Measurements from ENCODE around the gene ZNF398. TPM values are rescaled to one million over a fixed set of nuclear protein-coding genes. Genes with fewer than 3 reads are reported as not detected.

ZNF398 gene
- total RNA-seq, 2 experiments from 2014 or later: 12.1 to 13.7 TPM

- peaks cover 84% of the 10 kb centered on the region for H3K4me1 Mint-ChIP-seq
- ChIA-PET CTCF (interaction anchor here (1.6 kb wide), 1 partner anchor 10 kb away, joined by 8 read pairs; the partner anchor contains the start of gene ZNF282), POLR2A (interaction anchor here (0.8 to 2.0 kb wide), 2 partner anchors 10 to 59 kb away, joined by 3 to 9 read pairs; partner anchors contain the start of gene ZNF282)
- no peaks in the 10 kb centered on the region for H3K27me3 Mint-ChIP-seq
- peak overlapping the region; percentile 68 for H3K27ac Mint-ChIP-seq
- DNase-seq: no peak
- no peak overlapping the region for H3K4me3 Mint-ChIP-seq
- peaks cover 4% of the 10 kb centered on the region for H3K9me3 Mint-ChIP-seq
- H3K36me3 Mint-ChIP-seq (ENCODE audit: low read depth): peaks cover 86% of the 10 kb centered on the region
Observed at GRCh38 chr7:149205690-149206381, 58.6 kb downstream of the ZNF398 start.

GRCh38 chr7:149207324-149208035 lies 60.2 kb downstream of the ZNF398 start:
- Mint-ChIP-seq H3K4me3 (no peak overlapping the region), H3K27ac (peak overlapping the region; percentile 83), H3K27me3 (no peaks in the 10 kb centered on the region), H3K9me3 (peaks cover 4% of the 10 kb centered on the region), H3K36me3 (ENCODE audit: low read depth) (peaks cover 87% of the 10 kb centered on the region), H3K4me1 (peaks cover 80% of the 10 kb centered on the region)
- POLR2A ChIA-PET: interaction anchor here (1.1 to 1.8 kb wide), 2 partner anchors 12 to 81 kb away, joined by 3 to 6 read pairs; partner anchors contain the start of gene ZNF282
- DNase-seq: no peak
- CTCF ChIA-PET: interaction anchor here (1.1 to 1.4 kb wide), 2 partner anchors 12 to 14 kb away, joined by 3 to 6 read pairs; partner anchors contain the start of gene ZNF282

GRCh38 chr7:149209518-149210269 lies 62.4 kb downstream of the ZNF398 start:
- H3K27ac Mint-ChIP-seq: peak overlapping the region; percentile 83
- peaks cover 60% of the 10 kb centered on the region for H3K4me1 Mint-ChIP-seq
- peak overlapping the region; percentile 28 for H3K4me3 Mint-ChIP-seq
- H3K27me3 Mint-ChIP-seq: no peaks in the 10 kb centered on the region
- peaks cover 4% of the 10 kb centered on the region for H3K9me3 Mint-ChIP-seq
- H3K36me3 Mint-ChIP-seq (ENCODE audit: low read depth): peaks cover 80% of the 10 kb centered on the region
- ChIA-PET POLR2A (interaction anchor here (0.6 to 3.6 kb wide), 6 partner anchors 14 to 222 kb away, joined by 3 to 33 read pairs (median 4); partner anchors contain the start of genes ZNF282, ZNF398 and ZNF783), CTCF (interaction anchor here (0.7 to 3.1 kb wide), 8 partner anchors 10 to 75 kb away, joined by 3 to 16 read pairs (median 4); partner anchors contain the start of genes ZNF282 and ZNF783)
- peak; percentile 90 for DNase-seq

GRCh38 chr7:149210551-149210950 lies 63.3 kb downstream of the ZNF398 start:
- Mint-ChIP-seq H3K27me3 (no peaks in the 10 kb centered on the region), H3K4me3 (no peak overlapping the region), H3K27ac (peak overlapping the region; percentile 83), H3K9me3 (peaks cover 2% of the 10 kb centered on the region), H3K4me1 (peaks cover 58% of the 10 kb centered on the region), H3K36me3 (ENCODE audit: low read depth) (peaks cover 80% of the 10 kb centered on the region)
- no peak for DNase-seq
- POLR2A ChIA-PET: interaction anchor here (0.7 to 3.6 kb wide), 6 partner anchors 11 to 222 kb away, joined by 3 to 33 read pairs (median 4); partner anchors contain the start of genes ZNF282, ZNF398 and ZNF783
- CTCF ChIA-PET: interaction anchor here (0.7 to 3.1 kb wide), 7 partner anchors 11 to 74 kb away, joined by 3 to 16 read pairs (median 5); partner anchors contain the start of genes ZNF282 and ZNF783

- Mint-ChIP-seq H3K9me3 (no peaks in the 10 kb centered on the region), H3K4me3 (no peak overlapping the region), H3K27ac (no peak overlapping the region), H3K27me3 (no peaks in the 10 kb centered on the region), H3K4me1 (peaks cover 26% of the 10 kb centered on the region), H3K36me3 (ENCODE audit: low read depth) (peaks cover 82% of the 10 kb centered on the region)
- no peak for DNase-seq
- CTCF ChIA-PET: interaction anchor here (0.7 to 1.5 kb wide), 2 partner anchors 19 to 268 kb away, joined by 3 read pairs; partner anchors contain the start of gene ZNF282
- POLR2A ChIA-PET: interaction anchor here (0.9 to 2.0 kb wide), 3 partner anchors 15 to 25 kb away, joined by 3 to 12 read pairs (median 4); partner anchors contain the start of gene ZNF282
Observed at GRCh38 chr7:149214020-149214720, 66.9 kb downstream of the ZNF398 start.

- no peak overlapping the region for H3K4me3 Mint-ChIP-seq
- ChIA-PET POLR2A (no interaction called here), CTCF (interaction anchor here (0.6 kb wide), 1 partner anchor 106 kb away, joined by 3 read pairs; no protein-coding TSS in a partner anchor)
- no peak overlapping the region for H3K27ac Mint-ChIP-seq
- H3K36me3 Mint-ChIP-seq (ENCODE audit: low read depth): peaks cover 77% of the 10 kb centered on the region
- H3K4me1 Mint-ChIP-seq: peaks cover 9% of the 10 kb centered on the region
- no peaks in the 10 kb centered on the region for H3K27me3 Mint-ChIP-seq
- no peaks in the 10 kb centered on the region for H3K9me3 Mint-ChIP-seq
- no peak for DNase-seq
Observed at GRCh38 chr7:149216402-149216801, 69.1 kb downstream of the ZNF398 start.

- Mint-ChIP-seq H3K36me3 (ENCODE audit: low read depth) (peaks cover 77% of the 10 kb centered on the region), H3K27ac (no peak overlapping the region)
- CTCF ChIA-PET: no interaction called here
Observed at GRCh38 chr7:149217570-149217969, 70.3 kb downstream of the ZNF398 start.

GRCh38 chr7:149218469-149219420 lies 71.5 kb downstream of the ZNF398 start:
- H3K36me3 Mint-ChIP-seq (ENCODE audit: low read depth): peaks cover 74% of the 10 kb centered on the region
- CTCF ChIA-PET: no interaction called here
- H3K4me3 Mint-ChIP-seq: no peak overlapping the region
- H3K4me1 Mint-ChIP-seq: peaks cover 4% of the 10 kb centered on the region
- DNase-seq: no peak
- no peaks in the 10 kb centered on the region for H3K9me3 Mint-ChIP-seq
- no peaks in the 10 kb centered on the region for H3K27me3 Mint-ChIP-seq
- H3K27ac Mint-ChIP-seq: no peak overlapping the region
- POLR2A ChIA-PET: interaction anchor here (0.6 kb wide), 2 partner anchors 24 to 94 kb away, joined by 3 read pairs; no protein-coding TSS in a partner anchor

More at GRCh38 chr7:149217570-149217969, 70.3 kb downstream of the ZNF398 start:
- POLR2A ChIA-PET: no interaction called here
- H3K4me3 Mint-ChIP-seq: no peak overlapping the region
- no peaks in the 10 kb centered on the region for H3K9me3 Mint-ChIP-seq
- H3K27me3 Mint-ChIP-seq: no peaks in the 10 kb centered on the region
- H3K4me1 Mint-ChIP-seq: peaks cover 4% of the 10 kb centered on the region
- no peak for DNase-seq

- CTCF ChIA-PET: no interaction called here
- no peak for DNase-seq
Observed at GRCh38 chr7:149220534-149220933, 73.3 kb downstream of the ZNF398 start.

GRCh38 chr7:149223176-149223575 lies 75.9 kb downstream of the ZNF398 start:
- Mint-ChIP-seq H3K4me3 (no peak overlapping the region), H3K9me3 (no peaks in the 10 kb centered on the region), H3K27me3 (no peaks in the 10 kb centered on the region), H3K27ac (no peak overlapping the region), H3K4me1 (peaks cover 1% of the 10 kb centered on the region), H3K36me3 (ENCODE audit: low read depth) (peaks cover 51% of the 10 kb centered on the region)
- POLR2A ChIA-PET: no interaction called here
- CTCF ChIA-PET: interaction anchor here (0.6 kb wide), 1 partner anchor 1168 kb away, joined by 6 read pairs; no protein-coding TSS in a partner anchor
- no peak for DNase-seq

More at GRCh38 chr7:149220534-149220933, 73.3 kb downstream of the ZNF398 start:
- H3K4me1 Mint-ChIP-seq: peaks cover 1% of the 10 kb centered on the region
- no peaks in the 10 kb centered on the region for H3K27me3 Mint-ChIP-seq
- H3K36me3 Mint-ChIP-seq (ENCODE audit: low read depth): peaks cover 69% of the 10 kb centered on the region
- no peak overlapping the region for H3K27ac Mint-ChIP-seq
- no peaks in the 10 kb centered on the region for H3K9me3 Mint-ChIP-seq
- H3K4me3 Mint-ChIP-seq: no peak overlapping the region
- POLR2A ChIA-PET: no interaction called here

GRCh38 chr7:149223761-149224160 lies 76.5 kb downstream of the ZNF398 start:
- Mint-ChIP-seq H3K4me1 (peaks cover 1% of the 10 kb centered on the region), H3K9me3 (no peaks in the 10 kb centered on the region), H3K36me3 (ENCODE audit: low read depth) (peaks cover 45% of the 10 kb centered on the region), H3K27me3 (no peaks in the 10 kb centered on the region), H3K27ac (no peak overlapping the region), H3K4me3 (no peak overlapping the region)
- ChIA-PET POLR2A (no interaction called here), CTCF (no interaction called here)
- no peak for DNase-seq

Data from activated CD4-positive, alpha-beta memory T cell treated with anti-CD3 and anti-CD28 coated beads, Interleukin-2, amount 10 ng/mL, durations not matched to agents 7 days and 5 days (primary cell).